ENCODE measurements around the gene AQP7. TPM values are rescaled to one million over a fixed set of nuclear protein-coding genes. Genes with fewer than 3 reads are reported as not detected.

The AQP7 gene
- polyA plus RNA-seq, 4 donors: 18.7 to 55.1 (median 35.6) TPM

DNA sequence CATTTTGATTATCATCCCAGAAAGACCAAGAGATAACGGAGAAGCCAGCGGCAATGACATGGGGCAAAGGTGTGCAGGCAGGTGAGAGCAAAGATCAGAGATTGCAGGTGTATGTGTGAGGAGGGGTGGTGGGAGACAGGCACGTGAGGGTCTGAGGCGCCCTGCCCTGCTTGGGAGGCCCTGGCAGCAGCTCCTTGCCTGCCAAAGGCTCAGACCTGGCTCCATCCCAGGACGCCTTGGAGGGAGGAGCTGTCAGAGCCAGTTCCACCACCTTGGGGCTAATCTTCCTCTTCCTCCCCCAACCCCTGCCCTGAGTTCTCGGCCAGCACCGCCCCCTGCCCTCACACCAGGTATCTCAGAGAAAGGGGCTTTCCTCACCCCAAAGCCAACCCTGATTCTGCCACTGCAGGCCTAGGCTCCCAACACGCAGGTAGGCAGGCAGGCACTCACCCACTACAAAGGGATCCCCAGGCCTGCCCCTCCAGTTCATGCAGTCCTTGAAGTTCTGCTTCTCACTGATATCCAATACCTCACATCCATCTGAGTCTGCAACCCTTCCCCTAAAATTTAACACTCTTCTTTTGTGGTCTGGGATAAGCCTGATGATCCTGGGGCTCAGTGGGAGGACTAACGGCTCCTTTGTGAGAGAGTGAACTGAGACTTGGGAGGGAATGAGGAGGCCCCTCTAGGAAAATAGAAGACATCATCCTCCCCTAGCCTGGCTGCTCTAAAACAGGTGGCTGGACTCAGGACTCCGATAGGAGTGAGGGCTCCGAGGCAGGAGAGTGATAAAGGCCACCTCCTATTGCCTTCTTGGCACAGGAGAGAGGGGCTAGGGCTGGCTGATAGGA lies 43.2 kb upstream of the AQP7 start:
- H3K4me1 ChIP-seq (ENCODE audit: control insufficient read depth in 3 of 3, insufficient read depth in 2 of 3, low read depth in 1 of 3, low read length in 2 of 3): peaks cover 0 to 61% (median 4%) of the 10 kb centered on the region in 3 donors
- H3K36me3 ChIP-seq (ENCODE audit: control insufficient read depth in 3 of 3, insufficient read depth in 2 of 3, low read depth in 1 of 3, low read length in 3 of 3): peaks cover 3 to 39% (median 7%) of the 10 kb centered on the region in 3 donors
- peak; percentile 85 to 90 for DNase-seq
- no peak for FAIRE-seq
- H3K4me3 ChIP-seq (ENCODE audit: low read depth in 1 of 3, low read length in 3 of 3): peak overlapping the region in 2 of 3 donors; percentile 54 to 84
- no peaks in the 10 kb centered on the region for H3K27me3 ChIP-seq (ENCODE audit: control insufficient read depth in 3 of 3, insufficient read depth in 3 of 3, low read length in 3 of 3)
- 14 to 61% (median 33%) methylated on average over 10 to 11 of the region's 11 CpGs for WGBS, 3 donors
- peak overlapping the region; percentile 83 to 98 (median 96) for H3K27ac ChIP-seq (ENCODE audit: low read depth in 1 of 3, low read length in 2 of 3)
- H3K9me3 ChIP-seq (ENCODE audit: control insufficient read depth in 2 of 2, insufficient read depth in 1 of 2, low read depth in 1 of 2, low read length in 1 of 2): no peaks in the 10 kb centered on the region

DNA sequence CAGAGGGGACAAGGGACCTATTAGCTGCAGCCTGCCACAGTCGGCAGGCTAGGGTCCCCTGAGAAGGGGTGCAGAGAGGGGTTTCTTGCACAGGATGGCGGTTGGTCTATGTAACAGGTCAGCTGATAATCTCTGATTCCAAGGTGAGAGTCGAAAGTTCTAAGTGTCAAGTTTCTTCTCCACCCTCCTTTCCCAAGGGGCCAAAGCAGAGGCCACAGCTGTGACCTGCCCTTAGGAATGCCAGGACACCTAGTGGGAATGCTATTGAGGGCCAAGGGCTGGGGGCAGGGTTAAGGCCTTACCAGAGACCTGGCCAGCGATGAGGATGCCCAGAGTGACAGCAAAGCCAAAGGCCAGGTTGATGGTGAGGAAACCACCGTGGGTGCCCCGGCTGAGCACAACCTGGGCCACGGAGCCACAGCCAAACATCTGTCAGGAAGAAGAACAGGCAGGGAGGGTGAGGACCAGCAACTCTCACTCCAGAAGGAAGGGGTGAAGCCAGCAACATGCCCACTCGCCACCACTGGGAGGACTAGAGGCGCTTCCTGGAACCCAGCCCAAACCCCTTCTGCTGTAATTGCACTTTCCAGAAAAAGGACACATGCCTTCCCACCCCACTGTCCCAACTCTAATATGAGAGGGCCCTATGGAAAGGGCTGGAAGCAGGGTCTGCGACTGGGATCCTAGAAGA lies 41.2 kb upstream of the AQP7 start:
- H3K4me1 ChIP-seq (ENCODE audit: control insufficient read depth in 3 of 3, insufficient read depth in 2 of 3, low read depth in 1 of 3, low read length in 2 of 3): peaks cover 5 to 67% (median 7%) of the 10 kb centered on the region in 3 donors
- no peaks in the 10 kb centered on the region for H3K9me3 ChIP-seq (ENCODE audit: control insufficient read depth in 2 of 2, insufficient read depth in 1 of 2, low read depth in 1 of 2, low read length in 1 of 2)
- peak overlapping the region in 1 of 3 donors; percentile 27 for H3K4me3 ChIP-seq (ENCODE audit: low read depth in 1 of 3, low read length in 3 of 3)
- peaks cover 3 to 52% (median 7%) of the 10 kb centered on the region in 3 donors for H3K36me3 ChIP-seq (ENCODE audit: control insufficient read depth in 3 of 3, insufficient read depth in 2 of 3, low read depth in 1 of 3, low read length in 3 of 3)
- H3K27me3 ChIP-seq (ENCODE audit: control insufficient read depth in 3 of 3, insufficient read depth in 3 of 3, low read length in 3 of 3): no peaks in the 10 kb centered on the region
- WGBS, 3 donors: 79 to 83% (median 83%) methylated on average over 10 of the region's 10 CpGs
- FAIRE-seq: no peak
- peak overlapping the region in 2 of 3 donors; percentile 32 to 57 for H3K27ac ChIP-seq (ENCODE audit: low read depth in 1 of 3, low read length in 2 of 3)
- peak in 1 of 2 donors; percentile 32 for DNase-seq

DNA sequence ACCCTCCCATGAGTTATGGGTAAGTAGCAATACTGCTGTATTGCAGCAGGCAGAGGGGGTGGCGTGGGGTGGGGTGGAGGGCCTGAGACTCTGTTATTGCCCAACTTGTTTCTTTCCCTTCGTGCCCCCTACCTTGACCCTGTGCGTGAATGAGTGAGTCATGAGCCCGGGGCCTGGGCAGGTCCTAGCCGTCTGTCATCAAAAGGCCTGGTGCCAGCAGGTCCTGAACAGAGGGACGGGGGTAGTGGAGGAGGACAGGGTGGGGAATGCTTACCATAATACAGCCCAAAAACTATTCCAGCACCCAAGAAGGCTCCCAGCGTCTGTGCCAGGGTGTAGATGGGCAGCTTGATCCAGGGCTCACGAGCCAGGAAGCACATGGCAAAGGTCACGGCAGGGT lies 40.7 kb upstream of the AQP7 start:
- no peaks in the 10 kb centered on the region for H3K9me3 ChIP-seq (ENCODE audit: control insufficient read depth in 2 of 2, insufficient read depth in 1 of 2, low read depth in 1 of 2, low read length in 1 of 2)
- peaks cover 5 to 64% (median 7%) of the 10 kb centered on the region in 3 donors for H3K4me1 ChIP-seq (ENCODE audit: control insufficient read depth in 3 of 3, insufficient read depth in 2 of 3, low read depth in 1 of 3, low read length in 2 of 3)
- 66 to 87% (median 78%) methylated on average over 9 of the region's 9 CpGs for WGBS, 3 donors
- no peak for FAIRE-seq
- H3K4me3 ChIP-seq (ENCODE audit: low read depth in 1 of 3, low read length in 3 of 3): no peak overlapping the region
- no peaks in the 10 kb centered on the region for H3K27me3 ChIP-seq (ENCODE audit: control insufficient read depth in 3 of 3, insufficient read depth in 3 of 3, low read length in 3 of 3)
- peaks cover 3 to 52% (median 7%) of the 10 kb centered on the region in 3 donors for H3K36me3 ChIP-seq (ENCODE audit: control insufficient read depth in 3 of 3, insufficient read depth in 2 of 3, low read depth in 1 of 3, low read length in 3 of 3)
- peak in 1 of 2 donors; percentile 52 for DNase-seq
- H3K27ac ChIP-seq (ENCODE audit: low read depth in 1 of 3, low read length in 2 of 3): peak overlapping the region in 2 of 3 donors; percentile 32 to 57

DNA sequence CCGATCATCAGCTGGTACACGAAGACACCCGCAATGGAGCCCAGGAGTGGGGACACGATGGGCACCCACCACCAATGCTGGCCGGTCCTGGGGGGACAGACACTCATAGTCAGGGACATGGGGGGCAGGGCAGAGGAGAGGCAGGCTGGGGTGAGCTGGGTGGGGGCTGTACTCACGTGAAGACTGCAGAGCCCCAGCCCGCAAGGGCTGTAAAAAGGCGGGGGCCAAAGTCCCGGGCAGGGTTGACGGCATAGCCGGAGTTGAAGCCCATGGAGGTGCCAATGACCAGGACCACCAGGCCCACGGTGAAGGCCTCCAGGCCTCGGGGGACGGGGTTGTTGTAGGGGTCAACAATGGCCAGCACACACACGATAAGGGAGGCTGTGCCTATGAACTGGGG lies 39.8 kb upstream of the AQP7 start:
- no peaks in the 10 kb centered on the region for H3K9me3 ChIP-seq (ENCODE audit: control insufficient read depth in 2 of 2, insufficient read depth in 1 of 2, low read depth in 1 of 2, low read length in 1 of 2)
- H3K36me3 ChIP-seq (ENCODE audit: control insufficient read depth in 3 of 3, insufficient read depth in 2 of 3, low read depth in 1 of 3, low read length in 3 of 3): peaks cover 3 to 52% (median 7%) of the 10 kb centered on the region in 3 donors
- H3K4me3 ChIP-seq (ENCODE audit: low read depth in 1 of 3, low read length in 3 of 3): no peak overlapping the region
- FAIRE-seq (no peak), DNase-seq (no peak)
- H3K27me3 ChIP-seq (ENCODE audit: control insufficient read depth in 3 of 3, insufficient read depth in 3 of 3, low read length in 3 of 3): no peaks in the 10 kb centered on the region
- peak overlapping the region in 1 of 3 donors; percentile 57 for H3K27ac ChIP-seq (ENCODE audit: low read depth in 1 of 3, low read length in 2 of 3)
- WGBS, 3 donors: 86 to 93% (median 91%) methylated on average over 10 to 15 of the region's 15 CpGs
- H3K4me1 ChIP-seq (ENCODE audit: control insufficient read depth in 3 of 3, insufficient read depth in 2 of 3, low read depth in 1 of 3, low read length in 2 of 3): peaks cover 5 to 62% (median 7%) of the 10 kb centered on the region in 3 donors

DNA sequence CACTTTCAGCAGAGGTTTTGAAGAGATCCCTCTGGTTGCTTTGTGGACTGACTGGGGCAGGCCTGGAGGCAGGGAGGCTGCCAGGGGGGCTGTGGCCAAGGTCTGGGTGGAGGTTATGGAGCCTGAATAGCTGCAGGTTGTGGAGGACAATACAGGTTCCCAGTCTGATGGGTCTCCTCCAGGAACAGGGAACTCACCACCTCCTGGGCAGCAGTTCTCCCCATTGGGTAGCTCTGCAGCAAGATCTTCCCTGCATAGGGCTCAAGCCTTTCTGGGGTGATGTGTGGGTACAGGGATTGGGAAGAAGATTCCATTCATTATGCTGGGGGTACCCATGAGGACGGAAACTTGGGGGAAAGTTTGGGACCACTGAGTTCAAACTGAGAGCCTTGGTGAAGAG lies 38.2 kb upstream of the AQP7 start:
- Histone ChIP-seq H3K36me3 (ENCODE audit: control insufficient read depth in 3 of 3, insufficient read depth in 2 of 3, low read depth in 1 of 3, low read length in 3 of 3) (peaks cover 3 to 52% (median 7%) of the 10 kb centered on the region in 3 donors), H3K9me3 (ENCODE audit: control insufficient read depth in 2 of 2, insufficient read depth in 1 of 2, low read depth in 1 of 2, low read length in 1 of 2) (no peaks in the 10 kb centered on the region), H3K27me3 (ENCODE audit: control insufficient read depth in 3 of 3, insufficient read depth in 3 of 3, low read length in 3 of 3) (no peaks in the 10 kb centered on the region), H3K27ac (ENCODE audit: low read depth in 1 of 3, low read length in 2 of 3) (peak overlapping the region in 1 of 3 donors; percentile 41), H3K4me1 (ENCODE audit: control insufficient read depth in 3 of 3, insufficient read depth in 2 of 3, low read depth in 1 of 3, low read length in 2 of 3) (peaks cover 6 to 66% (median 7%) of the 10 kb centered on the region in 3 donors), H3K4me3 (ENCODE audit: low read depth in 1 of 3, low read length in 3 of 3) (no peak overlapping the region)
- 95 to 100% (median 100%) methylated on average over 1 of the region's 1 CpG for WGBS, 3 donors
- DNase-seq (no peak), FAIRE-seq (no peak)

DNA sequence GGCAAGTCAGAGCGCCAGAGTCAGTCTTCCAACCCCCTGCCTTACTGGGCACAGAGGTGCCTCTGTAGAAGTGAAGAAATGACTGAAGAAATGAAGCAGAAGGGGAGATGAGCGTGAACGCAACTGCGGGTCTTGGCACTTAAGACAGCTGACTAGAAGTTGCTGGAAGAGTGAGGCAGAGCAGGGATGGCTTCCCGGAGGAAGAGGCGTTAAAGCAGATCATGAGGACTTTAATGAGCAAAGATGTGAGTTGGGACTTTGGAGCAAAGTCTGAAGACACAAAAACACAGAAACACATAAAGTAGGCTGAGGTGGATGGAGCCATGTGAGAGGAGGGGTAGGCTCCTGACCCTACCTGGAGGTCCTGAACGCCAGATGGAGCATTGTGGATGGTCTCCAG lies 37.8 kb upstream of the AQP7 start:
- peak overlapping the region in 1 of 3 donors; percentile 67 for H3K27ac ChIP-seq (ENCODE audit: low read depth in 1 of 3, low read length in 2 of 3)
- peaks cover 3 to 52% (median 7%) of the 10 kb centered on the region in 3 donors for H3K36me3 ChIP-seq (ENCODE audit: control insufficient read depth in 3 of 3, insufficient read depth in 2 of 3, low read depth in 1 of 3, low read length in 3 of 3)
- DNase-seq (no peak), FAIRE-seq (no peak)
- no peaks in the 10 kb centered on the region for H3K9me3 ChIP-seq (ENCODE audit: control insufficient read depth in 2 of 2, insufficient read depth in 1 of 2, low read depth in 1 of 2, low read length in 1 of 2)
- H3K4me1 ChIP-seq (ENCODE audit: control insufficient read depth in 3 of 3, insufficient read depth in 2 of 3, low read depth in 1 of 3, low read length in 2 of 3): peaks cover 7 to 67% (median 9%) of the 10 kb centered on the region in 3 donors
- no peak overlapping the region for H3K4me3 ChIP-seq (ENCODE audit: low read depth in 1 of 3, low read length in 3 of 3)
- H3K27me3 ChIP-seq (ENCODE audit: control insufficient read depth in 3 of 3, insufficient read depth in 3 of 3, low read length in 3 of 3): no peaks in the 10 kb centered on the region
- 89 to 96% (median 92%) methylated on average over 7 of the region's 7 CpGs for WGBS, 3 donors

DNA sequence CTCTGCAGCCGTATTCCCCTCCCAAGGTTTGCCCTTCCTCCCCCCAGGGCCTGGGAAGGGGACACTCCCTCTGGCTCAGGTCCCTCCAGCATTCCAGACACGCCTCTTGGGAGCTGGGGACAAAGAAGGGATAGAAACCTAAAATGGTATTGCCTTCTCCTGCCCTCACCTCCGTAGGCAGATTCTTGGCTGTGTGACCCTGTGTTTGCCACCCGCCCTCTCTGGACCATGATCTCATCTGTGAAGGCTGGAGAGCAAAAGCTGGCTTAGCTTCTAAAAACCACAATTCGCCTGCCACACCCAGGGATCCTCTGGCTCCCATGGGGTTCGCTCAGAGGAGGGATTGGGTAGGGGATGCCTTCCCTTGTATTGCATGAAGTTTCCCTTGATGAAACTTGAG lies 37.4 kb upstream of the AQP7 start:
- H3K9me3 ChIP-seq (ENCODE audit: control insufficient read depth in 2 of 2, insufficient read depth in 1 of 2, low read depth in 1 of 2, low read length in 1 of 2): no peaks in the 10 kb centered on the region
- no peak overlapping the region for H3K4me3 ChIP-seq (ENCODE audit: low read depth in 1 of 3, low read length in 3 of 3)
- peak overlapping the region in 2 of 3 donors; percentile 6 to 67 for H3K27ac ChIP-seq (ENCODE audit: low read depth in 1 of 3, low read length in 2 of 3)
- peaks cover 3 to 50% (median 7%) of the 10 kb centered on the region in 3 donors for H3K36me3 ChIP-seq (ENCODE audit: control insufficient read depth in 3 of 3, insufficient read depth in 2 of 3, low read depth in 1 of 3, low read length in 3 of 3)
- FAIRE-seq: no peak
- peak in 1 of 2 donors; percentile 55 for DNase-seq
- H3K27me3 ChIP-seq (ENCODE audit: control insufficient read depth in 3 of 3, insufficient read depth in 3 of 3, low read length in 3 of 3): no peaks in the 10 kb centered on the region
- H3K4me1 ChIP-seq (ENCODE audit: control insufficient read depth in 3 of 3, insufficient read depth in 2 of 3, low read depth in 1 of 3, low read length in 2 of 3): peaks cover 6 to 67% (median 13%) of the 10 kb centered on the region in 3 donors
- 50 to 69% (median 63%) methylated on average over 6 of the region's 6 CpGs for WGBS, 3 donors

DNA sequence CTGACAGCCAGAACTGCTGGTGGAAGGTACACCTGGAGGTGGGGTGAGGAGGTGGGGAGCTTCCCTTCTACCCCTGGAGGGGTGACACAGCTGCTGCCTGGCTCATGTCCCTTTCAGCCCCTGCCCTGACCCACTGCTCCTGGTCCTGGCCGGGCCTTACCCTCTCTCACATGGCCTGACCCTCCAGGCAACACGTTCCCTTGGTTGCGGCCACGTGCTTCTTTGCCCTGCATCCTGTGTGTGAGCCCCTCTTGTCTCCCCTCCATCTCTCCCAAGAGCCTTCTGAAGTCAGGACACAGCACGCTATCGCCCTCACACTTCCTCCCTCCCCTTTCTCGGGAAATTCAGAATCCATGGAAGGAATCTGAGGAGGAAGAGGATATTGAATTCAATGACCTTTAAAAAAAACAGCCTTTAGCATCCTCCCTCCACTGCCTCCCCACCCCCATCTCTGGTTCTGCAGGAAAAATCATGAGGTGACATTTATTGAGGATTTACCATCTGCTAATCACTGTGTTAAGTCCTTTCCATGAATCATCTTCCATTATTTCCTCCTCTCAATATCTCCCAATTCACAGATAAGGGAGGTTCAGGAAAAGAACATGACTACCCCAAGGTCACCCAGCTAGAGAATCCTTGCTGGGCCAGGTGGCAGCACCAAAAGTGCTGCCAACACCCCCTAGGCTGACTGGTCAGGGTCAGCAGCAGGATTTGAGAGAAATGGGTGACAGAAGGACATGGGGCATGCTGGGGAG lies 36.7 kb upstream of the AQP7 start:
- no peaks in the 10 kb centered on the region for H3K27me3 ChIP-seq (ENCODE audit: control insufficient read depth in 3 of 3, insufficient read depth in 3 of 3, low read length in 3 of 3)
- FAIRE-seq: no peak
- peaks cover 3 to 46% (median 7%) of the 10 kb centered on the region in 3 donors for H3K36me3 ChIP-seq (ENCODE audit: control insufficient read depth in 3 of 3, insufficient read depth in 2 of 3, low read depth in 1 of 3, low read length in 3 of 3)
- H3K27ac ChIP-seq (ENCODE audit: low read depth in 1 of 3, low read length in 2 of 3): peak overlapping the region in 2 of 3 donors; percentile 6 to 67
- peaks cover 3 to 68% (median 14%) of the 10 kb centered on the region in 3 donors for H3K4me1 ChIP-seq (ENCODE audit: control insufficient read depth in 3 of 3, insufficient read depth in 2 of 3, low read depth in 1 of 3, low read length in 2 of 3)
- 67 to 83% (median 82%) methylated on average over 7 of the region's 7 CpGs for WGBS, 3 donors
- H3K9me3 ChIP-seq (ENCODE audit: control insufficient read depth in 2 of 2, insufficient read depth in 1 of 2, low read depth in 1 of 2, low read length in 1 of 2): no peaks in the 10 kb centered on the region
- peak in 1 of 2 donors; percentile 75 for DNase-seq
- no peak overlapping the region for H3K4me3 ChIP-seq (ENCODE audit: low read depth in 1 of 3, low read length in 3 of 3)

Measured in small intestine (tissue), 7 donors.